HepG2 (cell line): Measurements from ENCODE around the gene NPHP4. TPM values are rescaled to one million over a fixed set of nuclear protein-coding genes. Genes with fewer than 3 reads are reported as not detected.
A peak's percentile ranks its signal among the peaks of the same experiment; 100 is the strongest.

ENCODE experiments used
- ATAC-seq: fragments of 200-7000 bp; cut with Tn5 transposase; 3 replicates; pipeline ENCODE4 v1.9.1; 2020; ENCODE audit warnings: mild to moderate bottlenecking, moderate library complexity
- BruUV-seq: library from RNA; stranded (reverse); fragments of 400-500 nt; replicated peaks from 2 replicates; lab custom pipeline; 2021; lab: Mats Ljungman, UMichigan
- CTCF ChIA-PET: fragments of 300-600 bp; formaldehyde crosslinking; extraction: SDS; loops from one replicate; lab custom pipeline; 2021; ENCODE audit warnings: low total read pairs, inconsistent platforms, low intra/inter-chr PET ratio; lab: Yijun Ruan, JAX
- POLR2A ChIA-PET: fragments of 350-600 bp; sonication (Branson Sonifier 250); formaldehyde crosslinking; loops from one replicate; lab custom pipeline; 2020; ENCODE audit warnings: antibody characterized with exemption, inconsistent platforms; lab: Yijun Ruan, JAX
- DNase-seq: peaks from one replicate; pipeline ENCODE4 v3.0.0-alpha.2; 2015; ENCODE audit warnings: low spot score
- FAIRE-seq: peaks from 3 replicates; lab custom pipeline; 2011; peaks lifted over from hg19 to GRCh38; lab: Jason Lieb, UNC
- H2AFZ ChIP-seq: one replicate; pipeline ENCODE4 v1.6.1; 2011; ENCODE audit warnings: low read length, inconsistent platforms
- H3K27ac ChIP-seq: fragments of 300-600 bp; 3 replicates; pipeline ENCODE4 v1.8.0; 2011; ENCODE audit warnings: mixed run types, mild to moderate bottlenecking, mixed read lengths, low read length, inconsistent platforms; ENCODE audit not compliant: insufficient read depth; ENCODE audit errors: extremely low read length
- H3K27me3 ChIP-seq, 2 experiments: fragments of 200-600 bp in 1 of 2; 2 replicates in 1 of 2; 3 replicates in 1 of 2; pipeline versions ENCODE4 v1.6.0 to v1.8.0; 2011; ENCODE audit warnings: low read length in 2 of 2, mild to moderate bottlenecking in 2 of 2, moderate library complexity in 2 of 2, inconsistent platforms in 1 of 2; ENCODE audit not compliant: insufficient read depth in 2 of 2, control insufficient read depth in 1 of 2
- H3K36me3 ChIP-seq, 2 experiments: fragments of 200-600 bp in 1 of 2; replicated peaks in 1 of 2; 2 replicates in 1 of 2; 3 replicates in 1 of 2; pipeline versions ENCODE4 v1.5.1 to v1.8.0; 2011; ENCODE audit warnings: low read length in 2 of 2, inconsistent platforms in 1 of 2; ENCODE audit not compliant: insufficient read depth in 2 of 2, control insufficient read depth in 1 of 2
- H3K4me1 ChIP-seq: 2 replicates; pipeline ENCODE4 v1.5.1; 2012; ENCODE audit warnings: low read length, inconsistent platforms; ENCODE audit not compliant: insufficient read depth
- H3K4me2 ChIP-seq: 2 replicates; pipeline ENCODE4 v1.6.0; 2011; ENCODE audit warnings: low read depth, low read length, inconsistent platforms
- H3K4me3 ChIP-seq, 3 experiments: fragments of 200-600 bp in 1 of 3; sonication (generic), shearing (Covaris generic) in 1 of 3; replicated peaks in 1 of 3; 2 replicates each; pipeline ENCODE4 v1.5.1; 2011 to 2016; ENCODE audit warnings: low read length in 3 of 3, inconsistent platforms in 2 of 3, low read depth in 2 of 3, mild to moderate bottlenecking in 2 of 3, control low read depth in 1 of 3, mixed read lengths in 1 of 3; ENCODE audit not compliant: insufficient read depth in 1 of 3
- H3K79me2 ChIP-seq: one replicate; pipeline ENCODE4 v1.6.1; 2011; ENCODE audit warnings: low read length, inconsistent platforms; ENCODE audit not compliant: insufficient read depth
- H3K9ac ChIP-seq: 2 replicates; pipeline ENCODE4 v1.6.0; 2011; ENCODE audit warnings: mild to moderate bottlenecking, low read depth, low read length, inconsistent platforms; ENCODE audit not compliant: insufficient read depth
- H3K9me3 ChIP-seq: 2 replicates; pipeline ENCODE4 v1.5.1; 2012; ENCODE audit warnings: mild to moderate bottlenecking, low read length
- H4K20me1 ChIP-seq: 2 replicates; pipeline ENCODE4 v1.6.0; 2011; ENCODE audit warnings: inconsistent platforms, mild to moderate bottlenecking, low read length, moderate library complexity; ENCODE audit not compliant: insufficient read depth
- KLF13 ChIP-seq: sonication (generic); formaldehyde crosslinking; IDR thresholded peaks from 2 replicates; pipeline ENCODE4 v1.4.0; 2020; ENCODE audit warnings: mild to moderate bottlenecking, missing genetic modification reagents
- ZNF619 ChIP-seq: sonication (generic); formaldehyde crosslinking; IDR thresholded peaks from 2 replicates; pipeline ENCODE4 v1.4.0; 2020; ENCODE audit warnings: mild to moderate bottlenecking, missing genetic modification reagents
- ZNF710 ChIP-seq: sonication (generic); formaldehyde crosslinking; IDR thresholded peaks from 2 replicates; pipeline ENCODE4 v1.5.0; 2020; ENCODE audit warnings: mild to moderate bottlenecking, missing genetic modification reagents, borderline replicate concordance
- ZNF781 ChIP-seq: sonication (generic); formaldehyde crosslinking; IDR thresholded peaks from 2 replicates; pipeline ENCODE4 v1.5.1; 2020; ENCODE audit warnings: borderline replicate concordance, mild to moderate bottlenecking, missing genetic modification reagents; ENCODE audit errors: not compliant biosample characterization
- WGBS: methylation state at CpG from one replicate; pipeline ENCODE4 v1.1.6; 2017; ENCODE audit warnings: low lambda C conversion rate; 5-methylcytosine and 5-hydroxymethylcytosine counted together
- in situ Hi-C: cut with HindIII; loops from 2 replicates; pipeline ENCODE4 v1.10.0; 2017; ENCODE audit warnings: low pct_unique_long_range_greater_than_20kb; ENCODE audit not compliant: extremely low pct_ligation_motif_present
- intact Hi-C: fragments of 100-400 bp; cut with micrococcal nuclease; formaldehyde crosslinking; loops from one replicate; pipeline ENCODE4 v1.10.0; 2022; ENCODE audit not compliant: unreplicated experiment
- polyA plus RNA-seq, 8 experiments: library from polyadenylated mRNA; depleted of rRNA in 3 of 8; stranded (reverse) in 7 of 8; unstranded in 1 of 8; fragments of >200 nt; fragmentation: Illumina TruSeq in 4 of 8; extraction: Trizol in 4 of 8; gene quantifications; 2 replicates each; pipeline versions ENCODE4 v1.2.1 to v1.2.3, GENCODE V29; 2011 to 2016; ENCODE audit warnings: low read depth in 4 of 8, missing spikeins in 1 of 8, mixed read lengths in 1 of 8; ENCODE audit not compliant: insufficient read depth in 1 of 8
- total RNA-seq, 5 experiments: library from RNA; depleted of rRNA; stranded (reverse); fragments of >200 nt; fragmentation: Illumina TruSeq; extraction: Trizol; gene quantifications; 2 replicates each; pipeline ENCODE4 v1.2.3, GENCODE V29; 2016; ENCODE audit warnings: low read depth in 1 of 5
- TF ChIP-seq, protein P1 (sequence below): sonication (generic); formaldehyde crosslinking; IDR thresholded peaks from 2 replicates; pipeline ENCODE4 v1.9.0; 2021; ENCODE audit warnings: missing genetic modification reagents, mild to moderate bottlenecking, borderline replicate concordance
- TF ChIP-seq, protein P2 (sequence below): sonication (generic); formaldehyde crosslinking; IDR thresholded peaks from 2 replicates; pipeline ENCODE4 v1.4.0; 2020; ENCODE audit warnings: missing genetic modification reagents, low read depth, mild to moderate bottlenecking, borderline replicate concordance

Gene NPHP4
- total and polyA plus RNA-seq, 2 of the 13 experiments (the other 11 are each of a cell fraction or from before 2014, with no cell fraction given), result 4.4 to 6.8 TPM

GRCh38 chr1:5950201-5950895 lies 41.9 kb downstream of the NPHP4 start:
- in situ Hi-C loops (no loop called here), intact Hi-C loops (no loop called here)
- WGBS, result 100% methylated on average over 4 of the region's 7 CpGs
- BruUV-seq, result no TSS peak
- H3K4me1 ChIP-seq, result peaks cover 52% of the 10 kb centered on the region
- ChIA-PET POLR2A (interaction anchor here (2.6 kb wide), 1 partner anchor 17 kb away, joined by 15 read pairs; no protein-coding TSS in a partner anchor), CTCF (no interaction called here)
- peak overlapping the region; percentile 66; the same call in 1 of the 2 replicates for H3K9ac ChIP-seq
- DNase-seq, result no peak
- H3K79me2 ChIP-seq, result peaks cover 4% of the 10 kb centered on the region
- no peaks in the 10 kb centered on the region for H3K9me3 ChIP-seq
- TF ChIP-seq KLF13 (CRISPR knock-in tag), result no peak
- no peaks in the 10 kb centered on the region for H4K20me1 ChIP-seq
- H2AFZ ChIP-seq, result no peak overlapping the region
- peaks cover 1 to 30% of the 10 kb centered on the region in 2 experiments; a peak in 4 of 5 replicates for H3K36me3 ChIP-seq
- FAIRE-seq, result no peak
- no peaks in the 10 kb centered on the region for H3K27me3 ChIP-seq
- H3K4me2 ChIP-seq, result no peak overlapping the region
- H3K4me3 ChIP-seq, result no peak overlapping the region
- peak overlapping the region; percentile 82 for H3K27ac ChIP-seq
- ATAC-seq, result no peak

DNA sequence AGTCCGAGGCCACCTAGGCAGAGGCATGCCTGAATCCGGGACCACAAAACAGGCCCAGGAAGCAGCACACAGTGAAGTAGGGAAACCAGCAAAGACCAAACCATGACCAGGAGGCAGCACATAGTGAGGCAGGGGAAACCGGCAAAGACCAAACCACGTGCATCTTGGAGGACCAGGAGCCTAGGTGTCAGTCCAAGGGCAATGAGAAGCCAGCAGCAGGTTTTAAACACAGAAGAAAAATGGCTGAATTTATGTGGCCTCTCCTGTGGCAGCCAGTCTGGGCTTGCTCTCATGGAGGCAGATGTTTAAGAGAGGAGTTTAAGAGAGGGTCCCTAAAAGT lies 42.5 kb downstream of the NPHP4 start:
- Histone ChIP-seq H3K9ac (peak overlapping the region; percentile 66), H3K9me3 (no peaks in the 10 kb centered on the region), H3K36me3 (peaks cover 1 to 30% of the 10 kb centered on the region in 2 experiments; a peak in 4 of 5 replicates), H2AFZ (no peak overlapping the region), H4K20me1 (no peaks in the 10 kb centered on the region), H3K4me1 (peaks cover 46% of the 10 kb centered on the region), H3K27me3 (no peaks in the 10 kb centered on the region), H3K79me2 (peaks cover 4% of the 10 kb centered on the region), H3K4me2 (peak overlapping the region; percentile 65), H3K27ac (peak overlapping the region; percentile 82), H3K4me3 (no peak overlapping the region; a peak in 1 of 6 replicates)
- ATAC-seq (no peak), DNase-seq (no peak), FAIRE-seq (no peak)
- CTCF ChIA-PET, result no interaction called here
- in situ Hi-C loops (no loop called here), intact Hi-C loops (no loop called here)
- WGBS, result 58% methylated on average over 4 of the region's 4 CpGs
- TSS peak; percentile 85 for BruUV-seq
- POLR2A ChIA-PET, result interaction anchor here (2.6 kb wide), 1 partner anchor 16 kb away, joined by 15 read pairs; no protein-coding TSS in a partner anchor
- TF ChIP-seq ZNF710 (CRISPR knock-in tag), result peak; percentile 12; the same call in 1 of the 2 replicates
- 0 out of 2 replicates have a peak, but pooled peaks have one; percentile 43 for TF ChIP-seq ZNF619 (CRISPR knock-in tag)
- peak; percentile 4 for TF ChIP-seq ZNF781 (CRISPR knock-in tag)
- TF ChIP-seq, protein P1, sequence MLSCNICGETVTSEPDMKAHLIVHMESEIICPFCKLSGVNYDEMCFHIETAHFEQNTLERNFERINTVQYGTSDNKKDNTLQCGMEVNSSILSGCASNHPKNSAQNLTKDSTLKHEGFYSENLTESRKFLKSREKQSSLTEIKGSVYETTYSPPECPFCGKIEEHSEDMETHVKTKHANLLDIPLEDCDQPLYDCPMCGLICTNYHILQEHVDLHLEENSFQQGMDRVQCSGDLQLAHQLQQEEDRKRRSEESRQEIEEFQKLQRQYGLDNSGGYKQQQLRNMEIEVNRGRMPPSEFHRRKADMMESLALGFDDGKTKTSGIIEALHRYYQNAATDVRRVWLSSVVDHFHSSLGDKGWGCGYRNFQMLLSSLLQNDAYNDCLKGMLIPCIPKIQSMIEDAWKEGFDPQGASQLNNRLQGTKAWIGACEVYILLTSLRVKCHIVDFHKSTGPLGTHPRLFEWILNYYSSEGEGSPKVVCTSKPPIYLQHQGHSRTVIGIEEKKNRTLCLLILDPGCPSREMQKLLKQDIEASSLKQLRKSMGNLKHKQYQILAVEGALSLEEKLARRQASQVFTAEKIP (CRISPR knock-in tag), result no peak
- TF ChIP-seq, protein P2, sequence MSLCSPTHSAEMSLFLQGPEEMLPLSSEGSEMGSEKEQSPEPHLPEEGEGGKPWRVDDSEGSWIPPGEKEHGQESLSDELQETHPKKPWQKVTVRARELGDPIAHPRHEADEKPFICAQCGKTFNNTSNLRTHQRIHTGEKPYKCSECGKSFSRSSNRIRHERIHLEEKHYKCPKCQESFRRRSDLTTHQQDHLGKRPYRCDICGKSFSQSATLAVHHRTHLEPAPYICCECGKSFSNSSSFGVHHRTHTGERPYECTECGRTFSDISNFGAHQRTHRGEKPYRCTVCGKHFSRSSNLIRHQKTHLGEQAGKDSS (CRISPR knock-in tag), result no peak
